ENCODE measurements around the gene WDR27.

GRCh38 chr6:169520104-169520503 is 181.7 kb downstream of the WDR27 start:
- TF ChIP-seq EED (IDR thresholded peaks at IDR 0.05; ENCODE audit: low read depth): no peak
- no peak for TF ChIP-seq POLR2A (IDR thresholded peaks at IDR 0.05; ENCODE audit: low read depth, low read length)
- TF ChIP-seq FOS (IDR thresholded peaks at IDR 0.05; ENCODE audit: borderline replicate concordance, extremely low read depth, insufficient read length): no peak
- no peak for TF ChIP-seq HDGF (IDR thresholded peaks at IDR 0.05)
